Measurements from ENCODE around the gene AGPAT3.

The AGPAT3 gene

GRCh38 chr21:43853851-43854772 lies 10.9 kb upstream of the AGPAT3 start:
- H3K4me3 ChIP-seq (ENCODE audit: low read depth in 1 of 2, low read length in 1 of 2): no peak overlapping the region
- H3K9me3 ChIP-seq: no peaks in the 10 kb centered on the region
- TF ChIP-seq, protein P1, sequence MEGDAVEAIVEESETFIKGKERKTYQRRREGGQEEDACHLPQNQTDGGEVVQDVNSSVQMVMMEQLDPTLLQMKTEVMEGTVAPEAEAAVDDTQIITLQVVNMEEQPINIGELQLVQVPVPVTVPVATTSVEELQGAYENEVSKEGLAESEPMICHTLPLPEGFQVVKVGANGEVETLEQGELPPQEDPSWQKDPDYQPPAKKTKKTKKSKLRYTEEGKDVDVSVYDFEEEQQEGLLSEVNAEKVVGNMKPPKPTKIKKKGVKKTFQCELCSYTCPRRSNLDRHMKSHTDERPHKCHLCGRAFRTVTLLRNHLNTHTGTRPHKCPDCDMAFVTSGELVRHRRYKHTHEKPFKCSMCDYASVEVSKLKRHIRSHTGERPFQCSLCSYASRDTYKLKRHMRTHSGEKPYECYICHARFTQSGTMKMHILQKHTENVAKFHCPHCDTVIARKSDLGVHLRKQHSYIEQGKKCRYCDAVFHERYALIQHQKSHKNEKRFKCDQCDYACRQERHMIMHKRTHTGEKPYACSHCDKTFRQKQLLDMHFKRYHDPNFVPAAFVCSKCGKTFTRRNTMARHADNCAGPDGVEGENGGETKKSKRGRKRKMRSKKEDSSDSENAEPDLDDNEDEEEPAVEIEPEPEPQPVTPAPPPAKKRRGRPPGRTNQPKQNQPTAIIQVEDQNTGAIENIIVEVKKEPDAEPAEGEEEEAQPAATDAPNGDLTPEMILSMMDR (IDR thresholded peaks at IDR 0.05): no peak
- peaks cover 0 to 3% of the 10 kb centered on the region in 2 experiments for H3K4me1 ChIP-seq (ENCODE audit: control insufficient read depth in 1 of 2, insufficient read depth in 1 of 2, low read depth in 1 of 2, low read length in 1 of 2)
- no peaks in the 10 kb centered on the region for H3K36me3 ChIP-seq
- no peak overlapping the region for H3K27ac ChIP-seq
- peaks cover 31% of the 10 kb centered on the region for H3K27me3 ChIP-seq

- H3K4me1 ChIP-seq (ENCODE audit: control insufficient read depth in 1 of 2, insufficient read depth in 1 of 2, low read depth in 1 of 2, low read length in 1 of 2): peaks cover 0 to 3% of the 10 kb centered on the region in 2 experiments
- no peak overlapping the region for H3K4me3 ChIP-seq (ENCODE audit: low read depth in 1 of 2, low read length in 1 of 2)
- TF ChIP-seq, protein P1 (IDR thresholded peaks at IDR 0.05): no peak
- peaks cover 31% of the 10 kb centered on the region for H3K27me3 ChIP-seq
- H3K27ac ChIP-seq: no peak overlapping the region
- no peaks in the 10 kb centered on the region for H3K9me3 ChIP-seq
- H3K36me3 ChIP-seq: no peaks in the 10 kb centered on the region
These were observed 10.0 kb upstream of the AGPAT3 start for GRCh38 chr21:43854773-43855633.

DNA sequence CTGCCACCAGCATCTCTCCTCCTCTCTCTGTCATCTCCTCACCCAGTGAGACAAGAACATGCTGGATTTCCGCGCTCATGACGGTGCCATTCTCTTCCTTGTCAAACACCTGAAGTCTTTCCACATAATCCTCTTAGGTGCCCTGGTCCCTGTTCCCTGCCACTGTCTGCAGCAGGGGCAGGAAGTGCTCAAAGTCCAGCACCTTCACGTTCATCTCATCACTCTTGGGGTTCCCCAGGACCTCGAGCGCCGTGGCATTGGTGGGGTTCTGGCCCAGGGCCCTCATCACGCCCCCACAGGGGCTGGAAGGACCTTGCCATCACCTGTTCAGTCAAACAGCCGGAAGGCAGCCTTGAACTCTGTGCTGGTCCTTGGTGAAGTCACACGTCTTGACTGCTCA lies 9.1 kb upstream of the AGPAT3 start:
- TF ChIP-seq, protein P1 (IDR thresholded peaks at IDR 0.05): no peak
- no peak overlapping the region for H3K27ac ChIP-seq
- peaks cover 36% of the 10 kb centered on the region for H3K27me3 ChIP-seq
- no peaks in the 10 kb centered on the region for H3K36me3 ChIP-seq
- H3K4me1 ChIP-seq (ENCODE audit: control insufficient read depth in 1 of 2, insufficient read depth in 1 of 2, low read depth in 1 of 2, low read length in 1 of 2): peaks cover 0 to 3% of the 10 kb centered on the region in 2 experiments
- no peaks in the 10 kb centered on the region for H3K9me3 ChIP-seq
- H3K4me3 ChIP-seq (ENCODE audit: low read depth in 1 of 2, low read length in 1 of 2): no peak overlapping the region

GRCh38 chr21:43858806-43859648 lies 6.0 kb upstream of the AGPAT3 start:
- no peaks in the 10 kb centered on the region for H3K36me3 ChIP-seq

More at GRCh38 chr21:43858806-43859648, 6.0 kb upstream of the AGPAT3 start:
- Histone ChIP-seq H3K27ac (no peak overlapping the region), H3K4me3 (ENCODE audit: low read depth in 1 of 2, low read length in 1 of 2) (no peak overlapping the region), H3K27me3 (peaks cover 60% of the 10 kb centered on the region), H3K9me3 (no peaks in the 10 kb centered on the region), H3K4me1 (ENCODE audit: control insufficient read depth in 1 of 2, insufficient read depth in 1 of 2, low read depth in 1 of 2, low read length in 1 of 2) (peaks cover 4 to 5% of the 10 kb centered on the region in 2 experiments)
- TF ChIP-seq, protein P1 (IDR thresholded peaks at IDR 0.05): no peak

Measured in neutrophil (primary cell).